Panc1 (cell line): Measurements from ENCODE around the gene IRAK4. TPM values are rescaled to one million over a fixed set of nuclear protein-coding genes. Genes with fewer than 3 reads are reported as not detected.

Experiments used
- ATAC-seq: fragments of 200-7000 bp; cut with Tn5 transposase; 2 replicates; pipeline ENCODE4 v1.9.1; 2020; ENCODE audit warnings: mild to moderate bottlenecking, moderate library complexity
- BruUV-seq: library from RNA; stranded (reverse); fragments of 400-500 nt; replicated peaks from 2 replicates; lab custom pipeline; 2021; lab: Mats Ljungman, UMichigan
- CTCF ChIA-PET: fragments of 300-600 bp; sonication (Branson Sonifier 250); formaldehyde crosslinking; loops from one replicate; lab custom pipeline; 2022; ENCODE audit warnings: antibody characterized with exemption; lab: Charles Lee
- POLR2A ChIA-PET: fragments of 300-600 bp; sonication (Branson Sonifier 250); formaldehyde crosslinking; loops from one replicate; lab custom pipeline; 2022; ENCODE audit warnings: antibody characterized with exemption; lab: Charles Lee
- DNase-seq: peaks from one replicate; pipeline ENCODE4 v3.0.0-alpha.2; 2010; ENCODE audit warnings: low read depth, low spot score
- H3K27ac ChIP-seq: 2 replicates; pipeline ENCODE4 v1.5.1; 2011; ENCODE audit warnings: mild to moderate bottlenecking, low read length, inconsistent platforms
- H3K27me3 ChIP-seq: fragments of 200-500 bp; sonication (Bioruptor generic); 2 replicates; pipeline ENCODE4 v1.6.0; 2014; ENCODE audit warnings: low read length, inconsistent platforms; ENCODE audit not compliant: control insufficient read depth, insufficient read depth
- H3K36me3 ChIP-seq: fragments of 200-500 bp; sonication (Bioruptor generic); 2 replicates; pipeline ENCODE4 v1.5.1; 2014; ENCODE audit warnings: inconsistent platforms, mild to moderate bottlenecking, low read length, moderate library complexity; ENCODE audit not compliant: control insufficient read depth, insufficient read depth
- H3K4me1 ChIP-seq: 2 replicates; pipeline ENCODE4 v1.5.1; 2011; ENCODE audit warnings: inconsistent platforms, mild to moderate bottlenecking, low read length, moderate library complexity; ENCODE audit not compliant: control insufficient read depth, insufficient read depth
- H3K4me3 ChIP-seq, 2 experiments: 2 replicates each; pipeline ENCODE4 v1.5.1; 2011 to 2012; ENCODE audit warnings: low read depth in 2 of 2, low read length in 2 of 2, mild to moderate bottlenecking in 2 of 2, inconsistent platforms in 1 of 2, moderate library complexity in 1 of 2
- H3K9me3 ChIP-seq: fragments of 200-500 bp; sonication (Bioruptor generic); 2 replicates; pipeline ENCODE4 v1.5.1; 2014; ENCODE audit warnings: low read depth, mild to moderate bottlenecking, inconsistent platforms, low read length, moderate library complexity; ENCODE audit not compliant: control insufficient read depth, insufficient read depth
- POLR2AphosphoS5 ChIP-seq: IDR thresholded peaks from 2 replicates; pipeline ENCODE4 v1.6.1; 2012; ENCODE audit warnings: mild to moderate bottlenecking, low read depth, low read length, moderate library complexity
- SIN3A ChIP-seq: IDR thresholded peaks from 2 replicates; pipeline ENCODE4 v1.6.1; 2012; ENCODE audit warnings: low read depth, mild to moderate bottlenecking, low read length, moderate library complexity, borderline replicate concordance; ENCODE audit not compliant: insufficient read depth
- TCF7L2 ChIP-seq: IDR thresholded peaks from 2 replicates; pipeline ENCODE4 v1.6.1; 2011; ENCODE audit warnings: mild to moderate bottlenecking, low read depth, low read length, inconsistent platforms
- in situ Hi-C: cut with HindIII; loops from 2 replicates; pipeline ENCODE4 v1.10.0; 2016; ENCODE audit warnings: low sequenced_read_pairs, low pct_unique_long_range_greater_than_20kb
- intact Hi-C: fragments of 100-400 bp; cut with micrococcal nuclease; formaldehyde crosslinking; loops from one replicate; pipeline ENCODE4 v1.10.0; 2022; ENCODE audit not compliant: unreplicated experiment
- total RNA-seq: library from RNA; stranded (reverse); gene quantifications from one replicate; pipeline ENCODE4 v1.2.1, GENCODE V29; 2021; ENCODE audit not compliant: unreplicated experiment
- TF ChIP-seq, protein P1 (sequence below): fragments of 450-650 bp; IDR thresholded peaks from 2 replicates; pipeline ENCODE4 v1.5.1; 2017; ENCODE audit warnings: mild to moderate bottlenecking
- TF ChIP-seq, protein P2 (sequence below), 2 experiments: IDR thresholded peaks; 2 replicates each; pipeline ENCODE4 v1.6.1; 2011 to 2012; ENCODE audit warnings: low read depth in 2 of 2, control low read depth in 1 of 2, low read length in 1 of 2, mild to moderate bottlenecking in 1 of 2, moderate library complexity in 1 of 2; ENCODE audit not compliant: insufficient read depth in 1 of 2

The IRAK4 gene
- total RNA-seq, 1 experiment from 2014 or later, result 11.3 TPM

DNA sequence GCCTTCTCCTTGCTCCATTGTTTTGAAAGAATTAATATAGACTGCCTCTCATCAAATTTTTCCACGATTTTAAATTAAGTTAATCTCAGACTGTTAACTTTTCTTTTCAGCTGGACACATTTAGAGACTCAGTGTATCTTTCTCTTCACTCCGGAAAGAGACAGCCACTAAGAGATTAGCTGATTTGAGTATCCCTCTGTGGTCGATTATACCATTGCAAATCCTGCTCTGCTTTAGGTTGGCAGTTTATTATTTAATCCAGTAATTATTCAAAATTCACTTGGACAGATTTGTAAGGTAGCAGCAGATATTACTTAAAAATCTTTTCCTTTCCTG, 48.0 kb downstream of the IRAK4 start:
- ATAC-seq (no peak), DNase-seq (no peak)
- Histone ChIP-seq H3K9me3 (no peaks in the 10 kb centered on the region), H3K36me3 (peaks cover 29% of the 10 kb centered on the region), H3K27me3 (no peaks in the 10 kb centered on the region; the same call in 1 of the 2 replicates), H3K27ac (peak overlapping the region; percentile 98), H3K4me3 (peak overlapping the region; percentile 95 to 98), H3K4me1 (peaks cover 18% of the 10 kb centered on the region)
- in situ Hi-C loops, result no loop called here
- ChIA-PET POLR2A (interaction anchor here (0.6 kb wide), 1 partner anchor 10 kb away, joined by 3 read pairs; no protein-coding TSS in a partner anchor), CTCF (interaction anchor here (0.6 to 0.8 kb wide), 2 partner anchors 75 to 76 kb away, joined by 3 to 10 read pairs; no protein-coding TSS in a partner anchor)
- TF ChIP-seq, protein P1, sequence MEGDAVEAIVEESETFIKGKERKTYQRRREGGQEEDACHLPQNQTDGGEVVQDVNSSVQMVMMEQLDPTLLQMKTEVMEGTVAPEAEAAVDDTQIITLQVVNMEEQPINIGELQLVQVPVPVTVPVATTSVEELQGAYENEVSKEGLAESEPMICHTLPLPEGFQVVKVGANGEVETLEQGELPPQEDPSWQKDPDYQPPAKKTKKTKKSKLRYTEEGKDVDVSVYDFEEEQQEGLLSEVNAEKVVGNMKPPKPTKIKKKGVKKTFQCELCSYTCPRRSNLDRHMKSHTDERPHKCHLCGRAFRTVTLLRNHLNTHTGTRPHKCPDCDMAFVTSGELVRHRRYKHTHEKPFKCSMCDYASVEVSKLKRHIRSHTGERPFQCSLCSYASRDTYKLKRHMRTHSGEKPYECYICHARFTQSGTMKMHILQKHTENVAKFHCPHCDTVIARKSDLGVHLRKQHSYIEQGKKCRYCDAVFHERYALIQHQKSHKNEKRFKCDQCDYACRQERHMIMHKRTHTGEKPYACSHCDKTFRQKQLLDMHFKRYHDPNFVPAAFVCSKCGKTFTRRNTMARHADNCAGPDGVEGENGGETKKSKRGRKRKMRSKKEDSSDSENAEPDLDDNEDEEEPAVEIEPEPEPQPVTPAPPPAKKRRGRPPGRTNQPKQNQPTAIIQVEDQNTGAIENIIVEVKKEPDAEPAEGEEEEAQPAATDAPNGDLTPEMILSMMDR, result no peak
- TF ChIP-seq, protein P2, sequence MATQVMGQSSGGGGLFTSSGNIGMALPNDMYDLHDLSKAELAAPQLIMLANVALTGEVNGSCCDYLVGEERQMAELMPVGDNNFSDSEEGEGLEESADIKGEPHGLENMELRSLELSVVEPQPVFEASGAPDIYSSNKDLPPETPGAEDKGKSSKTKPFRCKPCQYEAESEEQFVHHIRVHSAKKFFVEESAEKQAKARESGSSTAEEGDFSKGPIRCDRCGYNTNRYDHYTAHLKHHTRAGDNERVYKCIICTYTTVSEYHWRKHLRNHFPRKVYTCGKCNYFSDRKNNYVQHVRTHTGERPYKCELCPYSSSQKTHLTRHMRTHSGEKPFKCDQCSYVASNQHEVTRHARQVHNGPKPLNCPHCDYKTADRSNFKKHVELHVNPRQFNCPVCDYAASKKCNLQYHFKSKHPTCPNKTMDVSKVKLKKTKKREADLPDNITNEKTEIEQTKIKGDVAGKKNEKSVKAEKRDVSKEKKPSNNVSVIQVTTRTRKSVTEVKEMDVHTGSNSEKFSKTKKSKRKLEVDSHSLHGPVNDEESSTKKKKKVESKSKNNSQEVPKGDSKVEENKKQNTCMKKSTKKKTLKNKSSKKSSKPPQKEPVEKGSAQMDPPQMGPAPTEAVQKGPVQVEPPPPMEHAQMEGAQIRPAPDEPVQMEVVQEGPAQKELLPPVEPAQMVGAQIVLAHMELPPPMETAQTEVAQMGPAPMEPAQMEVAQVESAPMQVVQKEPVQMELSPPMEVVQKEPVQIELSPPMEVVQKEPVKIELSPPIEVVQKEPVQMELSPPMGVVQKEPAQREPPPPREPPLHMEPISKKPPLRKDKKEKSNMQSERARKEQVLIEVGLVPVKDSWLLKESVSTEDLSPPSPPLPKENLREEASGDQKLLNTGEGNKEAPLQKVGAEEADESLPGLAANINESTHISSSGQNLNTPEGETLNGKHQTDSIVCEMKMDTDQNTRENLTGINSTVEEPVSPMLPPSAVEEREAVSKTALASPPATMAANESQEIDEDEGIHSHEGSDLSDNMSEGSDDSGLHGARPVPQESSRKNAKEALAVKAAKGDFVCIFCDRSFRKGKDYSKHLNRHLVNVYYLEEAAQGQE (IDR thresholded peaks at IDR 0.05; ENCODE audit: insufficient read depth in 1 of 2, low read depth in 2 of 2, low read length in 1 of 2), result no peak
- no peak for TF ChIP-seq TCF7L2
- TF ChIP-seq POLR2AphosphoS5, result no peak
- no peak for TF ChIP-seq SIN3A
- intact Hi-C loops, result no loop called here
- TSS peak; percentile 97 for BruUV-seq

DNA sequence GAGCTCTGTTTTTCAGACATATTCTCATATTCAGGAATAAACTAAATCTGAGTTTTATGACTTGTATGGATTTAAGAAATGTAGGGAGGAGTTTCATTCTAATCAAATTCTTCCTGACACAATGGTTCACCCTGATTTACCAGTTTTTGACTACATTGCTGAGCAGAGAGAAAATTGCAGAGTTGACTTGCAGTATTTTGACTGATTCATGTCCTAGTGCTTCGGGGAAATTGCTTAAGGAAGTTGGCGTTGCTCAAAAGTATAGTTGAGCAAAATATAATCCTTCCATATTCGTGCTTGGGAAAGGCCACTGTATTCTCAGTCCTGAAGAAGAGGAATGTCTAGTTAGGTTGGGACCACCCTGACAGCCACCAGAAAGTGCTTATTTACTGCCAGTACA, 48.6 kb downstream of the IRAK4 start:
- TF ChIP-seq, protein P1, result no peak
- TF ChIP-seq SIN3A (no peak), POLR2AphosphoS5 (no peak)
- BruUV-seq, result no TSS peak
- intact Hi-C loops, result no loop called here
- ChIA-PET POLR2A (no interaction called here), CTCF (no interaction called here)
- Histone ChIP-seq H3K9me3 (no peaks in the 10 kb centered on the region), H3K4me1 (peaks cover 18% of the 10 kb centered on the region), H3K36me3 (peaks cover 27% of the 10 kb centered on the region), H3K4me3 (no peak overlapping the region), H3K27me3 (no peaks in the 10 kb centered on the region; the same call in 1 of the 2 replicates), H3K27ac (peak overlapping the region; percentile 98; the same call in 1 of the 2 replicates)
- in situ Hi-C loops, result no loop called here
- ATAC-seq (no peak), DNase-seq (no peak)
